ENCODE results near the gene TMEM255B. TPM values are rescaled to one million over a fixed set of nuclear protein-coding genes. Genes with fewer than 3 reads are reported as not detected.

Gene TMEM255B
- total RNA-seq, 1 experiment from 2014 or later = 26.3 TPM

DNA sequence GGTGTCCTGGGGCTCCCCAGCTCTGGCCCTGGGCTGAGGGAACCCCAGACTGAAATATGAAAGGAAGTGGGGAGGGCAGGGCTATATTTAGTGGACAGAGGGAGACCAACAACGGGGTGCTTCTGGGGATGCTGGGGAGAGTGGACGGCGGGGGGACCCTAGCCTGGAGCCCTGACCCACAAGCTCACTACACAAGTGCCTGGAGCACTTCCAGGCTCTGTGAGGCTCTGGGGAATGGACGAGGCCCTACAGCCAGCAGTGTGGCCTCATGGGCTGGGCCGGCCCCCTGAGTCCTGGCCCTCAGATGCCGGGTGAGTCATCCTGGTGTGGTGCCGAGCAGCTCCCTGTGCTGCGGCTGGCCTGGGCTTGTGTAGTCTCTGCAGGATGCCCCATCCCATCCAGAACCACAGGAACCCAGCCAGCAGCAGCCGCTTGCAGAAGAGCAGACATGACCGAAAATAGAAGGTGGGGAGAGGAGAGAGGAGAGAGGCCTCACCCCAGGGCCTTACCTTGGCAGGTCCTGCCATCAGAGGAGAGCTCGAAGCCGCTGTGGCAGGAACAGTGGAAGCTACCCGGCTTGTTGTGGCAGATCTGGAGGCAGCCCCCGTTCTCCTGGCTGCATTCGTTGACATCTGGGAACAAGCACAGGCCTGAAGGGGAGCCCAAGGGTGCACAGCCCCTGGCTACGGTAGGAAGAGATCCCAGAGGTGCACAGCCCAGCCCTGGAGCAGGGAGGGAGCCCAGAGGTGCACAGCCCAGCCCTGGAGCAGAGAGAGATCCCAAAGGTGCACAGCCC lies 78.7 kb downstream of the TMEM255B start:
- CTCF ChIA-PET = no interaction called here
- Histone ChIP-seq H3K4me3 (ENCODE audit: low read depth in 2 of 2, low read length in 2 of 2) (peak overlapping the region; percentile 34 to 38), H3K36me3 (ENCODE audit: control insufficient read depth, insufficient read depth, low read length) (no peaks in the 10 kb centered on the region), H3K27ac (ENCODE audit: low read length) (peak overlapping the region; percentile 88), H3K9me3 (ENCODE audit: control insufficient read depth, insufficient read depth, low read depth, low read length) (no peaks in the 10 kb centered on the region), H3K27me3 (ENCODE audit: control insufficient read depth, insufficient read depth, low read length) (no peaks in the 10 kb centered on the region), H3K4me1 (ENCODE audit: control insufficient read depth, insufficient read depth, low read length) (peaks cover 45% of the 10 kb centered on the region)
- in situ Hi-C loops (cut with HindIII; ENCODE audit: low pct_unique_long_range_greater_than_20kb, low sequenced_read_pairs) = no loop called here
- TF ChIP-seq POLR2AphosphoS5 (IDR thresholded peaks at IDR 0.05; ENCODE audit: low read depth, low read length) (no peak), REST (IDR thresholded peaks at IDR 0.05; ENCODE audit: insufficient read depth in 1 of 2, low read depth in 2 of 2, low read length in 1 of 2) (no peak), CTCF (IDR thresholded peaks at IDR 0.05) (no peak), SIN3A (IDR thresholded peaks at IDR 0.05; ENCODE audit: borderline replicate concordance, insufficient read depth, low read depth, low read length) (no peak), TCF7L2 (IDR thresholded peaks at IDR 0.05; ENCODE audit: low read depth, low read length) (no peak)
- no TSS peak for BruUV-seq (replicated peaks)
- DNase-seq (ENCODE audit: low read depth, low spot score) (no peak), ATAC-seq (peak; percentile 91)
- intact Hi-C loops (cut with micrococcal nuclease; ENCODE audit: unreplicated experiment) = no loop called here
- POLR2A ChIA-PET = no interaction called here

- peaks cover 41% of the 10 kb centered on the region for H3K4me1 ChIP-seq (ENCODE audit: control insufficient read depth, insufficient read depth, low read length)
- BruUV-seq (replicated peaks) = no TSS peak
- ChIA-PET CTCF (no interaction called here), POLR2A (no interaction called here)
- H3K27ac ChIP-seq (ENCODE audit: low read length) = peak overlapping the region; percentile 59; the same call in 1 of the 2 replicates
- peak; percentile 8; the same call in 1 of the 2 replicates for ATAC-seq
- H3K36me3 ChIP-seq (ENCODE audit: control insufficient read depth, insufficient read depth, low read length) = no peaks in the 10 kb centered on the region
- no peak for TF ChIP-seq TCF7L2 (IDR thresholded peaks at IDR 0.05; ENCODE audit: low read depth, low read length)
- TF ChIP-seq POLR2AphosphoS5 (IDR thresholded peaks at IDR 0.05; ENCODE audit: low read depth, low read length) = no peak
- no peak for TF ChIP-seq SIN3A (IDR thresholded peaks at IDR 0.05; ENCODE audit: borderline replicate concordance, insufficient read depth, low read depth, low read length)
- no peak for TF ChIP-seq CTCF (IDR thresholded peaks at IDR 0.05)
- no peak for TF ChIP-seq REST (IDR thresholded peaks at IDR 0.05; ENCODE audit: insufficient read depth in 1 of 2, low read depth in 2 of 2, low read length in 1 of 2)
- DNase-seq (ENCODE audit: low read depth, low spot score) = no peak
- peak overlapping the region; percentile 34 to 38 for H3K4me3 ChIP-seq (ENCODE audit: low read depth in 2 of 2, low read length in 2 of 2)
- in situ Hi-C loops (cut with HindIII; ENCODE audit: low pct_unique_long_range_greater_than_20kb, low sequenced_read_pairs) (no loop called here), intact Hi-C loops (cut with micrococcal nuclease; ENCODE audit: unreplicated experiment) (no loop called here)
- no peaks in the 10 kb centered on the region for H3K9me3 ChIP-seq (ENCODE audit: control insufficient read depth, insufficient read depth, low read depth, low read length)
- H3K27me3 ChIP-seq (ENCODE audit: control insufficient read depth, insufficient read depth, low read length) = no peaks in the 10 kb centered on the region
Observed at GRCh38 chr13:113838711-113839201, 79.7 kb downstream of the TMEM255B start.

Data from Panc1 (cell line).